Glomerular visceral epithelial cell (primary cell): ENCODE data around the gene PTTG1IP2.

Experiments used
- DNase-seq: peaks from one replicate; pipeline ENCODE4 v3.0.0-alpha.2; 2016; ENCODE audit errors: extremely low spot score

The PTTG1IP2 gene

GRCh38 chr7:90469554-90469953, at the start of gene PTTG1IP2:
PTTG1IP2 (plus strand) TSS chr7:90469639; CDS start chr7:90469787, 148 bp downstream.
- DNase-seq, result no peak

GRCh38 chr7:90421651-90422050, 47.8 kb upstream of the PTTG1IP2 start:
- DNase-seq, result no peak

GRCh38 chr7:90424720-90425119, 44.7 kb upstream of the PTTG1IP2 start:
- DNase-seq, result no peak

- DNase-seq, result no peak
Measured at GRCh38 chr7:90425376-90425775, 44.1 kb upstream of the PTTG1IP2 start.

- DNase-seq, result peak; percentile 6
Measured at GRCh38 chr7:90430614-90431460, 38.6 kb upstream of the PTTG1IP2 start.

- no peak for DNase-seq
Measured at GRCh38 chr7:90432752-90433151, 36.7 kb upstream of the PTTG1IP2 start.

- DNase-seq, result no peak
Measured at GRCh38 chr7:90433221-90433620, 36.2 kb upstream of the PTTG1IP2 start.

- DNase-seq, result no peak
Measured at GRCh38 chr7:90445633-90446032, 23.8 kb upstream of the PTTG1IP2 start.

GRCh38 chr7:90446137-90446899, 23.1 kb upstream of the PTTG1IP2 start:
- DNase-seq, result no peak

GRCh38 chr7:90453259-90453891, 16.1 kb upstream of the PTTG1IP2 start:
- DNase-seq, result no peak

GRCh38 chr7:90453931-90454330, 15.5 kb upstream of the PTTG1IP2 start:
- no peak for DNase-seq

- DNase-seq, result peak; percentile 47
Measured at GRCh38 chr7:90455163-90456030, 14.0 kb upstream of the PTTG1IP2 start.

GRCh38 chr7:90458104-90458503, 11.3 kb upstream of the PTTG1IP2 start:
- DNase-seq, result no peak

- DNase-seq, result no peak
Measured at GRCh38 chr7:90459888-90460287, 9.6 kb upstream of the PTTG1IP2 start.

- DNase-seq, result no peak
Measured at GRCh38 chr7:90461219-90461618, 8.2 kb upstream of the PTTG1IP2 start.

- DNase-seq, result peak; percentile 12
Measured at GRCh38 chr7:90463151-90463628, 6.2 kb upstream of the PTTG1IP2 start.

- no peak for DNase-seq
Measured at GRCh38 chr7:90465816-90466215, 3.6 kb upstream of the PTTG1IP2 start.

GRCh38 chr7:90472805-90473540, 3.5 kb downstream of the PTTG1IP2 start:
- DNase-seq, result no peak

GRCh38 chr7:90473814-90474213, 4.4 kb downstream of the PTTG1IP2 start:
- DNase-seq, result no peak
